Effector memory CD4-positive, alpha-beta T cell (primary cell): Measurements from ENCODE around the gene UBE2E2.

ENCODE experiments used
- DNase-seq, 3 donors: peaks; one replicate each; pipeline ENCODE4 v3.0.0-alpha.2; 2020
- H3K27ac ChIP-seq: 2 replicates; pipeline ENCODE4 v1.7.0; 2013; ENCODE audit warnings: mild to moderate bottlenecking, low read length, moderate library complexity; ENCODE audit not compliant: insufficient read depth, poor library complexity, severe bottlenecking
- H3K27me3 ChIP-seq: replicated peaks from 2 replicates; pipeline ENCODE4 v1.7.0; 2013; ENCODE audit warnings: mild to moderate bottlenecking, low read length; ENCODE audit not compliant: insufficient read depth, control insufficient read depth, poor library complexity, severe bottlenecking
- H3K36me3 ChIP-seq: 2 replicates; pipeline ENCODE4 v1.7.0; 2013; ENCODE audit warnings: mild to moderate bottlenecking, low read length, moderate library complexity; ENCODE audit not compliant: control insufficient read depth, insufficient read depth
- H3K4me1 ChIP-seq: 2 replicates; pipeline ENCODE4 v1.7.0; 2013; ENCODE audit warnings: low read length, mild to moderate bottlenecking; ENCODE audit not compliant: control insufficient read depth, insufficient read depth, poor library complexity, severe bottlenecking
- H3K4me3 ChIP-seq: 2 replicates; pipeline ENCODE4 v1.7.0; 2013; ENCODE audit warnings: low read length, low read depth, mild to moderate bottlenecking; ENCODE audit not compliant: insufficient read depth, poor library complexity, severe bottlenecking
- H3K9me3 ChIP-seq: 2 replicates; pipeline ENCODE4 v1.7.0; 2013; ENCODE audit warnings: mild to moderate bottlenecking, low read length, moderate library complexity; ENCODE audit not compliant: control insufficient read depth

UBE2E2 gene

GRCh38 chr3:23533596-23533995, 330.5 kb downstream of the UBE2E2 start:
- Histone ChIP-seq H3K4me1 (no peaks in the 10 kb centered on the region), H3K27me3 (no peaks in the 10 kb centered on the region), H3K9me3 (no peaks in the 10 kb centered on the region), H3K27ac (no peak overlapping the region), H3K4me3 (no peak overlapping the region), H3K36me3 (no peaks in the 10 kb centered on the region)
- DNase-seq = no peak

- no peak overlapping the region for H3K4me3 ChIP-seq
- DNase-seq = no peak
- no peaks in the 10 kb centered on the region for H3K4me1 ChIP-seq
- H3K36me3 ChIP-seq = no peaks in the 10 kb centered on the region
- no peak overlapping the region for H3K27ac ChIP-seq
- H3K27me3 ChIP-seq = no peaks in the 10 kb centered on the region
- no peaks in the 10 kb centered on the region for H3K9me3 ChIP-seq
These were observed 330.9 kb downstream of the UBE2E2 start for GRCh38 chr3:23533996-23534395.

GRCh38 chr3:23537101-23537551, 334.0 kb downstream of the UBE2E2 start:
- H3K4me3 ChIP-seq = no peak overlapping the region
- H3K36me3 ChIP-seq = no peaks in the 10 kb centered on the region
- H3K27ac ChIP-seq = no peak overlapping the region
- DNase-seq = no peak
- H3K27me3 ChIP-seq = no peaks in the 10 kb centered on the region
- no peaks in the 10 kb centered on the region for H3K4me1 ChIP-seq
- no peaks in the 10 kb centered on the region for H3K9me3 ChIP-seq

GRCh38 chr3:23539185-23539584, 336.1 kb downstream of the UBE2E2 start:
- no peak overlapping the region for H3K27ac ChIP-seq
- no peaks in the 10 kb centered on the region for H3K36me3 ChIP-seq
- no peaks in the 10 kb centered on the region for H3K27me3 ChIP-seq
- no peak for DNase-seq
- H3K4me1 ChIP-seq = no peaks in the 10 kb centered on the region
- H3K9me3 ChIP-seq = no peaks in the 10 kb centered on the region
- H3K4me3 ChIP-seq = no peak overlapping the region

- Histone ChIP-seq H3K4me1 (no peaks in the 10 kb centered on the region), H3K36me3 (no peaks in the 10 kb centered on the region), H3K4me3 (no peak overlapping the region), H3K27ac (no peak overlapping the region), H3K27me3 (no peaks in the 10 kb centered on the region), H3K9me3 (no peaks in the 10 kb centered on the region)
- no peak for DNase-seq
These were observed 337.5 kb downstream of the UBE2E2 start for GRCh38 chr3:23540600-23540999.

GRCh38 chr3:23542079-23542478, 339.0 kb downstream of the UBE2E2 start:
- no peak overlapping the region for H3K4me3 ChIP-seq
- no peak overlapping the region for H3K27ac ChIP-seq
- no peaks in the 10 kb centered on the region for H3K4me1 ChIP-seq
- H3K27me3 ChIP-seq = no peaks in the 10 kb centered on the region
- no peak for DNase-seq
- no peaks in the 10 kb centered on the region for H3K36me3 ChIP-seq
- no peaks in the 10 kb centered on the region for H3K9me3 ChIP-seq

- Histone ChIP-seq H3K9me3 (no peaks in the 10 kb centered on the region), H3K27me3 (no peaks in the 10 kb centered on the region), H3K27ac (no peak overlapping the region), H3K4me3 (no peak overlapping the region), H3K36me3 (no peaks in the 10 kb centered on the region), H3K4me1 (no peaks in the 10 kb centered on the region)
- DNase-seq = no peak
These were observed 343.1 kb downstream of the UBE2E2 start for GRCh38 chr3:23546181-23546580.

GRCh38 chr3:23547905-23548650, 345.0 kb downstream of the UBE2E2 start:
- H3K27me3 ChIP-seq = no peaks in the 10 kb centered on the region
- no peak overlapping the region for H3K4me3 ChIP-seq
- H3K36me3 ChIP-seq = no peaks in the 10 kb centered on the region
- H3K9me3 ChIP-seq = no peaks in the 10 kb centered on the region
- no peak overlapping the region for H3K27ac ChIP-seq
- no peak for DNase-seq
- no peaks in the 10 kb centered on the region for H3K4me1 ChIP-seq

GRCh38 chr3:23548706-23549105, 345.6 kb downstream of the UBE2E2 start:
- Histone ChIP-seq H3K9me3 (no peaks in the 10 kb centered on the region), H3K27me3 (no peaks in the 10 kb centered on the region), H3K27ac (no peak overlapping the region), H3K4me3 (no peak overlapping the region), H3K4me1 (no peaks in the 10 kb centered on the region), H3K36me3 (no peaks in the 10 kb centered on the region)
- DNase-seq = no peak

GRCh38 chr3:23549148-23549910, 346.2 kb downstream of the UBE2E2 start:
- no peak for DNase-seq
- no peaks in the 10 kb centered on the region for H3K4me1 ChIP-seq
- no peak overlapping the region for H3K27ac ChIP-seq
- H3K9me3 ChIP-seq = no peaks in the 10 kb centered on the region
- H3K4me3 ChIP-seq = no peak overlapping the region
- no peaks in the 10 kb centered on the region for H3K27me3 ChIP-seq
- H3K36me3 ChIP-seq = no peaks in the 10 kb centered on the region
